WTC11 (cell line): ENCODE results near the gene UBE3A.

Experiments
- ATF1 ChIP-seq: sonication (generic); formaldehyde crosslinking; IDR thresholded peaks from 2 replicates; pipeline ENCODE4 v1.8.1; 2023; ENCODE audit warnings: mild to moderate bottlenecking, moderate library complexity, missing genetic modification reagents
- FOXP1 ChIP-seq: sonication (generic); formaldehyde crosslinking; IDR thresholded peaks from 2 replicates; pipeline ENCODE4 v1.8.0; 2022; ENCODE audit warnings: missing genetic modification reagents, mild to moderate bottlenecking, moderate library complexity, borderline replicate concordance
- SMAD3 ChIP-seq: sonication (generic); formaldehyde crosslinking; IDR thresholded peaks from 2 replicates; pipeline ENCODE4 v1.8.0; 2022; ENCODE audit warnings: missing genetic modification reagents, mild to moderate bottlenecking, borderline replicate concordance
- SP1 ChIP-seq: sonication (generic); formaldehyde crosslinking; conservative IDR thresholded peaks from 2 replicates; pipeline ENCODE4 v1.8.1; 2022; ENCODE audit warnings: missing genetic modification reagents
- ZNF121 ChIP-seq: sonication (generic); formaldehyde crosslinking; IDR thresholded peaks from 2 replicates; pipeline ENCODE4 v1.8.0; 2023; ENCODE audit warnings: missing genetic modification reagents
- ZNF396 ChIP-seq: fragments of 250-450 bp; sonication (Bioruptor Pico); IDR thresholded peaks from 2 replicates; pipeline ENCODE4 v1.8.0; 2021; ENCODE audit warnings: mild to moderate bottlenecking, moderate library complexity, borderline replicate concordance
- ZNF671 ChIP-seq: fragments of 250-450 bp; sonication (Bioruptor Pico); IDR thresholded peaks from 2 replicates; pipeline ENCODE4 v1.8.0; 2021; ENCODE audit warnings: mild to moderate bottlenecking
- TF ChIP-seq, protein P1 (sequence below): fragments of 200-600 bp; IDR thresholded peaks from 2 replicates; pipeline ENCODE4 v1.8.0; 2022; ENCODE audit warnings: antibody characterized with exemption
- TF ChIP-seq, protein P2 (sequence below): sonication (generic); formaldehyde crosslinking; conservative IDR thresholded peaks from 2 replicates; pipeline ENCODE4 v1.8.1; 2022; ENCODE audit warnings: mild to moderate bottlenecking, missing genetic modification reagents
- TF ChIP-seq, protein P3 (sequence below): sonication (generic); formaldehyde crosslinking; IDR thresholded peaks from 2 replicates; pipeline ENCODE4 v1.8.0; 2022; ENCODE audit warnings: mild to moderate bottlenecking, missing genetic modification reagents
- TF ChIP-seq, protein P4 (sequence below): fragments of 250-450 bp; sonication (Bioruptor Pico); conservative IDR thresholded peaks from 2 replicates; pipeline ENCODE4 v1.9.0; 2021; ENCODE audit warnings: mild to moderate bottlenecking
- TF ChIP-seq, protein P5 (sequence below): fragments of 250-450 bp; sonication (Bioruptor Pico); IDR thresholded peaks from 2 replicates; pipeline ENCODE4 v2.1.2; 2022; ENCODE audit warnings: mild to moderate bottlenecking, moderate library complexity
- TF ChIP-seq, protein P6 (sequence below): sonication (generic); formaldehyde crosslinking; IDR thresholded peaks from 2 replicates; pipeline ENCODE4 v1.8.0; 2023; ENCODE audit warnings: mild to moderate bottlenecking, missing genetic modification reagents
- TF ChIP-seq, protein P7 (sequence below): sonication (generic); formaldehyde crosslinking; conservative IDR thresholded peaks from 2 replicates; pipeline ENCODE4 v1.8.1; 2023; ENCODE audit warnings: mild to moderate bottlenecking, low read depth, missing genetic modification reagents, moderate library complexity

DNA sequence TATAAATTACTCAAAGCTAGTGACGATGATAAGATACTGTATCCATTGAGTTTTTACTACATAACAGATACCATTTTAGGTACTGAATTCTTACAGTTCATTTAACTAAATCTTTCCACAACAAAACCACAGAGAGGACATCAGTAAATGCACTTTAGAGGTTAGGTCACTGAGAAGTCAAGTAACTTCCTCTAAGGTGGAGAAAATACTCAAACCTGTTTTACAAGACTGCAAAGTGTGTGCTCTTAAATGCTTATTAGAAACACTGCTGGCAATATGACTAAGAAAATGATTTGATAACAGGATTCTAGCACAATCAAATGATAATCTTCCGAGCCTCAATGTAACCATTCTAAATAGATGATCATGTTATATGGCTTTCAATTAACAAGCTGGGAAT, 99.4 kb downstream of the UBE3A start:
- TF ChIP-seq, protein P1, sequence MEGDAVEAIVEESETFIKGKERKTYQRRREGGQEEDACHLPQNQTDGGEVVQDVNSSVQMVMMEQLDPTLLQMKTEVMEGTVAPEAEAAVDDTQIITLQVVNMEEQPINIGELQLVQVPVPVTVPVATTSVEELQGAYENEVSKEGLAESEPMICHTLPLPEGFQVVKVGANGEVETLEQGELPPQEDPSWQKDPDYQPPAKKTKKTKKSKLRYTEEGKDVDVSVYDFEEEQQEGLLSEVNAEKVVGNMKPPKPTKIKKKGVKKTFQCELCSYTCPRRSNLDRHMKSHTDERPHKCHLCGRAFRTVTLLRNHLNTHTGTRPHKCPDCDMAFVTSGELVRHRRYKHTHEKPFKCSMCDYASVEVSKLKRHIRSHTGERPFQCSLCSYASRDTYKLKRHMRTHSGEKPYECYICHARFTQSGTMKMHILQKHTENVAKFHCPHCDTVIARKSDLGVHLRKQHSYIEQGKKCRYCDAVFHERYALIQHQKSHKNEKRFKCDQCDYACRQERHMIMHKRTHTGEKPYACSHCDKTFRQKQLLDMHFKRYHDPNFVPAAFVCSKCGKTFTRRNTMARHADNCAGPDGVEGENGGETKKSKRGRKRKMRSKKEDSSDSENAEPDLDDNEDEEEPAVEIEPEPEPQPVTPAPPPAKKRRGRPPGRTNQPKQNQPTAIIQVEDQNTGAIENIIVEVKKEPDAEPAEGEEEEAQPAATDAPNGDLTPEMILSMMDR: no peak
- no peak for TF ChIP-seq ZNF121 (CRISPR knock-in tag)
- no peak for TF ChIP-seq ATF1 (CRISPR knock-in tag)
- TF ChIP-seq, protein P2, sequence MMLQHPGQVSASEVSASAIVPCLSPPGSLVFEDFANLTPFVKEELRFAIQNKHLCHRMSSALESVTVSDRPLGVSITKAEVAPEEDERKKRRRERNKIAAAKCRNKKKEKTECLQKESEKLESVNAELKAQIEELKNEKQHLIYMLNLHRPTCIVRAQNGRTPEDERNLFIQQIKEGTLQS (CRISPR knock-in tag): no peak
- TF ChIP-seq ZNF396 (CRISPR knock-in tag): no peak
- no peak for TF ChIP-seq SP1 (CRISPR knock-in tag)
- TF ChIP-seq, protein P3, sequence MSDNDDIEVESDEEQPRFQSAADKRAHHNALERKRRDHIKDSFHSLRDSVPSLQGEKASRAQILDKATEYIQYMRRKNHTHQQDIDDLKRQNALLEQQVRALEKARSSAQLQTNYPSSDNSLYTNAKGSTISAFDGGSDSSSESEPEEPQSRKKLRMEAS (CRISPR knock-in tag): no peak
- TF ChIP-seq ZNF671 (CRISPR knock-in tag): no peak
- no peak for TF ChIP-seq SMAD3 (CRISPR knock-in tag)
- TF ChIP-seq, protein P4, sequence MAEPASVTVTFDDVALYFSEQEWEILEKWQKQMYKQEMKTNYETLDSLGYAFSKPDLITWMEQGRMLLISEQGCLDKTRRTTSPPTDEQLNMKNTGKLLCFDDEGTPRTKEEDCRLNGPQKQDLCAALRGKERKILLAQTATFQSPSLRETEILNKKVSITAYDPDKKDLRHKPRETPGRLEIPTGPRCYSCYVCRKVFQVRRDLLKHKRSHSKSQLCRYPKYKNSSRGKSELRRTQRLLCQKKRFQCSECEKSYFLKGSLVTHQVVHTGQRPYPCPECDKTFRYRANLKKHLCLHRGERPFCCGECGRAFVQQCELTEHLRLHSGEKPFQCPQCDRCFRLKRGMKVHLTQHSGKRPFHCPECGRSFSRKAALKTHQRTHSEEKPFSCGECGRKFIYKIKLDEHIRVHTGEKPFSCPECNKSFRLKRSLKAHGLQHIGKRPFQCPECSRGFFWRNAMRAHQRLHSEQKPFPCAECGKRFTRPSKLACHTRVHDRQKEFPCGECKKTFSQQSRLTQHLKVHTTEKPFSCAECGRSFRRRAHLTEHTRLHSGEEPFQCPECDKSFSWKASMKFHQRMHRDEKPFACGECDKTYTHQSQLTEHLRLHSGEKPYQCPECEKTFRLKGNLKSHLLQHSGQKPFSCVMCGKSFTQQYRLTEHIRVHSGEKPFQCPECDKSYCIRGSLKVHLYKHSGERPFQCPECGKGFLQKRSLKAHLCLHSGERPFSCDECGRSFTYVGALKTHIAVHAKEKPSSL (CRISPR knock-in tag): no peak
- TF ChIP-seq FOXP1 (CRISPR knock-in tag): no peak
- TF ChIP-seq, protein P5, sequence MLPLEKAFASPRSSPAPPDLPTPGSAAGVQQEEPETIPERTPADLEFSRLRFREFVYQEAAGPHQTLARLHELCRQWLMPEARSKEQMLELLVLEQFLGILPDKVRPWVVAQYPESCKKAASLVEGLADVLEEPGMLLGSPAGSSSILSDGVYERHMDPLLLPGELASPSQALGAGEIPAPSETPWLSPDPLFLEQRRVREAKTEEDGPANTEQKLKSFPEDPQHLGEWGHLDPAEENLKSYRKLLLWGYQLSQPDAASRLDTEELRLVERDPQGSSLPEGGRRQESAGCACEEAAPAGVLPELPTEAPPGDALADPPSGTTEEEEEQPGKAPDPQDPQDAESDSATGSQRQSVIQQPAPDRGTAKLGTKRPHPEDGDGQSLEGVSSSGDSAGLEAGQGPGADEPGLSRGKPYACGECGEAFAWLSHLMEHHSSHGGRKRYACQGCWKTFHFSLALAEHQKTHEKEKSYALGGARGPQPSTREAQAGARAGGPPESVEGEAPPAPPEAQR: no peak
- TF ChIP-seq, protein P6, sequence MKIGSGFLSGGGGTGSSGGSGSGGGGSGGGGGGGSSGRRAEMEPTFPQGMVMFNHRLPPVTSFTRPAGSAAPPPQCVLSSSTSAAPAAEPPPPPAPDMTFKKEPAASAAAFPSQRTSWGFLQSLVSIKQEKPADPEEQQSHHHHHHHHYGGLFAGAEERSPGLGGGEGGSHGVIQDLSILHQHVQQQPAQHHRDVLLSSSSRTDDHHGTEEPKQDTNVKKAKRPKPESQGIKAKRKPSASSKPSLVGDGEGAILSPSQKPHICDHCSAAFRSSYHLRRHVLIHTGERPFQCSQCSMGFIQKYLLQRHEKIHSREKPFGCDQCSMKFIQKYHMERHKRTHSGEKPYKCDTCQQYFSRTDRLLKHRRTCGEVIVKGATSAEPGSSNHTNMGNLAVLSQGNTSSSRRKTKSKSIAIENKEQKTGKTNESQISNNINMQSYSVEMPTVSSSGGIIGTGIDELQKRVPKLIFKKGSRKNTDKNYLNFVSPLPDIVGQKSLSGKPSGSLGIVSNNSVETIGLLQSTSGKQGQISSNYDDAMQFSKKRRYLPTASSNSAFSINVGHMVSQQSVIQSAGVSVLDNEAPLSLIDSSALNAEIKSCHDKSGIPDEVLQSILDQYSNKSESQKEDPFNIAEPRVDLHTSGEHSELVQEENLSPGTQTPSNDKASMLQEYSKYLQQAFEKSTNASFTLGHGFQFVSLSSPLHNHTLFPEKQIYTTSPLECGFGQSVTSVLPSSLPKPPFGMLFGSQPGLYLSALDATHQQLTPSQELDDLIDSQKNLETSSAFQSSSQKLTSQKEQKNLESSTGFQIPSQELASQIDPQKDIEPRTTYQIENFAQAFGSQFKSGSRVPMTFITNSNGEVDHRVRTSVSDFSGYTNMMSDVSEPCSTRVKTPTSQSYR (CRISPR knock-in tag): no peak
- TF ChIP-seq, protein P7, sequence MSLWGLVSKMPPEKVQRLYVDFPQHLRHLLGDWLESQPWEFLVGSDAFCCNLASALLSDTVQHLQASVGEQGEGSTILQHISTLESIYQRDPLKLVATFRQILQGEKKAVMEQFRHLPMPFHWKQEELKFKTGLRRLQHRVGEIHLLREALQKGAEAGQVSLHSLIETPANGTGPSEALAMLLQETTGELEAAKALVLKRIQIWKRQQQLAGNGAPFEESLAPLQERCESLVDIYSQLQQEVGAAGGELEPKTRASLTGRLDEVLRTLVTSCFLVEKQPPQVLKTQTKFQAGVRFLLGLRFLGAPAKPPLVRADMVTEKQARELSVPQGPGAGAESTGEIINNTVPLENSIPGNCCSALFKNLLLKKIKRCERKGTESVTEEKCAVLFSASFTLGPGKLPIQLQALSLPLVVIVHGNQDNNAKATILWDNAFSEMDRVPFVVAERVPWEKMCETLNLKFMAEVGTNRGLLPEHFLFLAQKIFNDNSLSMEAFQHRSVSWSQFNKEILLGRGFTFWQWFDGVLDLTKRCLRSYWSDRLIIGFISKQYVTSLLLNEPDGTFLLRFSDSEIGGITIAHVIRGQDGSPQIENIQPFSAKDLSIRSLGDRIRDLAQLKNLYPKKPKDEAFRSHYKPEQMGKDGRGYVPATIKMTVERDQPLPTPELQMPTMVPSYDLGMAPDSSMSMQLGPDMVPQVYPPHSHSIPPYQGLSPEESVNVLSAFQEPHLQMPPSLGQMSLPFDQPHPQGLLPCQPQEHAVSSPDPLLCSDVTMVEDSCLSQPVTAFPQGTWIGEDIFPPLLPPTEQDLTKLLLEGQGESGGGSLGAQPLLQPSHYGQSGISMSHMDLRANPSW (CRISPR knock-in tag): no peak
